OCI-LY1 (cell line): Measurements from ENCODE around the gene TMCC2.

Experiments used
- EZH2 ChIP-seq: fragments of 200-600 bp; sonication (generic), shearing (Covaris generic); IDR thresholded peaks from 2 replicates; pipeline ENCODE4 v1.8.0; 2017; ENCODE audit warnings: borderline replicate concordance, mixed run types, mild to moderate bottlenecking, antibody characterized with exemption, low read length, moderate library complexity, mixed read lengths
- TF ChIP-seq, protein P1 (sequence below): fragments of 200-600 bp; sonication (generic), shearing (Covaris generic); IDR thresholded peaks from 2 replicates; pipeline ENCODE4 v1.5.1; 2017; ENCODE audit warnings: mild to moderate bottlenecking, antibody characterized with exemption, low read length, moderate library complexity, mixed read lengths

DNA sequence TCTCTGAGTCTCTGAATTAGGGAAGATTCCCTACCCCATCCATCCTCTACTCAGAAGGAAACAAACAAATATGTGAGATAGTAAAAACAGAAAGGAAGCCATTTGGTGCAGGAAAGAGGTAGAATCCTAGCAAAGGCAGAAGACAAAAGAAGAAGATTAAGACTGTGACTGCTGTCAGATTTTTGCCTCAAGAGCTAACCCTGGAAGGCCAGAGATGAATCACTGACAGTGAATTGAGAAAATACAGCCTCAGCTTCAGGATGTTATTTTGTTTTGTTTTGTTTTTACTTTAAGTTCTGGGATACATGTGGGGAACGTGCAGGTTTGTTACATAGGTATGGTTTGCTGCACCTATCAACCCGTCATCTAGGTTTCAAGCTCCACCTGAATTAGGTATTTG is 47.9 kb upstream of the TMCC2 start:
- TF ChIP-seq, protein P1, sequence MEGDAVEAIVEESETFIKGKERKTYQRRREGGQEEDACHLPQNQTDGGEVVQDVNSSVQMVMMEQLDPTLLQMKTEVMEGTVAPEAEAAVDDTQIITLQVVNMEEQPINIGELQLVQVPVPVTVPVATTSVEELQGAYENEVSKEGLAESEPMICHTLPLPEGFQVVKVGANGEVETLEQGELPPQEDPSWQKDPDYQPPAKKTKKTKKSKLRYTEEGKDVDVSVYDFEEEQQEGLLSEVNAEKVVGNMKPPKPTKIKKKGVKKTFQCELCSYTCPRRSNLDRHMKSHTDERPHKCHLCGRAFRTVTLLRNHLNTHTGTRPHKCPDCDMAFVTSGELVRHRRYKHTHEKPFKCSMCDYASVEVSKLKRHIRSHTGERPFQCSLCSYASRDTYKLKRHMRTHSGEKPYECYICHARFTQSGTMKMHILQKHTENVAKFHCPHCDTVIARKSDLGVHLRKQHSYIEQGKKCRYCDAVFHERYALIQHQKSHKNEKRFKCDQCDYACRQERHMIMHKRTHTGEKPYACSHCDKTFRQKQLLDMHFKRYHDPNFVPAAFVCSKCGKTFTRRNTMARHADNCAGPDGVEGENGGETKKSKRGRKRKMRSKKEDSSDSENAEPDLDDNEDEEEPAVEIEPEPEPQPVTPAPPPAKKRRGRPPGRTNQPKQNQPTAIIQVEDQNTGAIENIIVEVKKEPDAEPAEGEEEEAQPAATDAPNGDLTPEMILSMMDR, result no peak
- TF ChIP-seq EZH2, result no peak
